Trophoblast cell (in vitro differentiated cells and primary cell): ENCODE measurements around the gene DSN1.

Source experiments
- DNase-seq, 2 donors: peaks; one replicate each; pipeline ENCODE4 v3.0.0-alpha.2; 2016
- H2AFZ ChIP-seq: 2 replicates; pipeline ENCODE4 v1.6.1; 2013; ENCODE audit warnings: low read length, moderate library complexity, mild to moderate bottlenecking; ENCODE audit not compliant: insufficient read depth, poor library complexity
- H2AK5ac ChIP-seq: 2 replicates; pipeline ENCODE4 v1.6.1; 2013; ENCODE audit warnings: mild to moderate bottlenecking, low read length
- H2BK120ac ChIP-seq: 2 replicates; pipeline ENCODE4 v1.6.1; 2013; ENCODE audit warnings: low read length, mild to moderate bottlenecking, moderate library complexity; ENCODE audit not compliant: insufficient read depth, poor library complexity
- H2BK12ac ChIP-seq: 2 replicates; pipeline ENCODE4 v1.6.1; 2013; ENCODE audit warnings: mild to moderate bottlenecking, low read length, moderate library complexity
- H2BK5ac ChIP-seq: 2 replicates; pipeline ENCODE4 v1.6.1; 2013; ENCODE audit warnings: low read length, low read depth, moderate library complexity, mild to moderate bottlenecking; ENCODE audit not compliant: poor library complexity
- H3K14ac ChIP-seq: 2 replicates; pipeline ENCODE4 v1.6.1; 2013; ENCODE audit warnings: mild to moderate bottlenecking, low read length
- H3K18ac ChIP-seq: 2 replicates; pipeline ENCODE4 v1.6.1; 2013; ENCODE audit warnings: mild to moderate bottlenecking, low read length
- H3K23ac ChIP-seq: 2 replicates; pipeline ENCODE4 v1.6.1; 2013; ENCODE audit warnings: low read length
- H3K27ac ChIP-seq: 2 replicates; pipeline ENCODE4 v1.5.1; 2013; ENCODE audit warnings: low read depth, mild to moderate bottlenecking, inconsistent platforms, low read length, moderate library complexity
- H3K27me3 ChIP-seq: 2 replicates; pipeline ENCODE4 v1.6.1; 2013; ENCODE audit warnings: inconsistent platforms, mild to moderate bottlenecking, low read length, moderate library complexity; ENCODE audit not compliant: insufficient read depth
- H3K36me3 ChIP-seq, 2 experiments: 1 replicate in 1 of 2; 2 replicates in 1 of 2; pipeline ENCODE4 v1.6.1; 2013; ENCODE audit warnings: low read length in 2 of 2, mild to moderate bottlenecking in 2 of 2, moderate library complexity in 1 of 2; ENCODE audit not compliant: insufficient read depth in 2 of 2, control insufficient read depth in 1 of 2
- H3K4ac ChIP-seq: 2 replicates; pipeline ENCODE4 v1.6.1; 2013; ENCODE audit warnings: low read depth, mild to moderate bottlenecking, low read length, moderate library complexity
- H3K4me1 ChIP-seq, 2 experiments: 1 replicate in 1 of 2; 2 replicates in 1 of 2; pipeline ENCODE4 v1.6.1; 2013; ENCODE audit warnings: low read length in 2 of 2, mild to moderate bottlenecking in 2 of 2, moderate library complexity in 1 of 2; ENCODE audit not compliant: insufficient read depth in 2 of 2, control insufficient read depth in 1 of 2
- H3K4me2 ChIP-seq: 2 replicates; pipeline ENCODE4 v1.6.1; 2013; ENCODE audit warnings: inconsistent platforms, mild to moderate bottlenecking, low read length, moderate library complexity
- H3K4me3 ChIP-seq: 2 replicates; pipeline ENCODE4 v1.5.1; 2013; ENCODE audit warnings: mild to moderate bottlenecking, low read depth, low read length, inconsistent platforms
- H3K79me1 ChIP-seq: one replicate; pipeline ENCODE4 v1.6.1; 2013; ENCODE audit warnings: low read length
- H3K79me2 ChIP-seq: 2 replicates; pipeline ENCODE4 v1.6.1; 2013; ENCODE audit warnings: low read length, mild to moderate bottlenecking; ENCODE audit not compliant: control insufficient read depth, insufficient read depth, poor library complexity
- H3K9ac ChIP-seq: 2 replicates; pipeline ENCODE4 v1.6.1; 2013; ENCODE audit warnings: mild to moderate bottlenecking, low read length
- H3K9me3 ChIP-seq: 2 replicates; pipeline ENCODE4 v1.6.1; 2013; ENCODE audit warnings: low read depth, mild to moderate bottlenecking, control low read depth, inconsistent platforms, low read length; ENCODE audit not compliant: insufficient read depth
- H4K12ac ChIP-seq: 2 replicates; pipeline ENCODE4 v1.6.1; 2013; ENCODE audit warnings: low read depth, mild to moderate bottlenecking, low read length, moderate library complexity
- H4K8ac ChIP-seq: 2 replicates; pipeline ENCODE4 v1.6.1; 2013; ENCODE audit warnings: low read depth, mild to moderate bottlenecking, low read length, moderate library complexity
- H4K91ac ChIP-seq: one replicate; pipeline ENCODE4 v1.6.1; 2013; ENCODE audit warnings: low read depth, mild to moderate bottlenecking, low read length, moderate library complexity
- WGBS: extraction: QIAGEN DNeasy Blood & Tissue Kit; methylation state at CpG from one replicate; pipeline ENCODE4 v1.1.7; 2013; ENCODE audit warnings: missing lambda C conversion rate; ENCODE audit not compliant: insufficient read length, insufficient coverage; ENCODE audit errors: extremely low coverage; 5-methylcytosine and 5-hydroxymethylcytosine counted together

The DSN1 gene

GRCh38 chr20:36791862-36792261 is 18.3 kb upstream of the DSN1 start:
- Histone ChIP-seq H3K4me2 (no peak overlapping the region), H2AFZ (no peak overlapping the region), H3K79me2 (no peaks in the 10 kb centered on the region), H2BK5ac (no peak overlapping the region), H2BK120ac (no peak overlapping the region), H3K4ac (no peak overlapping the region), H3K27me3 (no peaks in the 10 kb centered on the region), H3K9me3 (no peaks in the 10 kb centered on the region), H3K4me3 (no peak overlapping the region), H3K18ac (no peak overlapping the region), H4K91ac (no peak overlapping the region), H3K27ac (no peak overlapping the region), H3K79me1 (no peaks in the 10 kb centered on the region), H3K36me3 (peaks cover 25 to 29% of the 10 kb centered on the region in 2 experiments), H2BK12ac (no peak overlapping the region), H4K8ac (no peak overlapping the region), H4K12ac (no peak overlapping the region), H3K23ac (no peak overlapping the region), H2AK5ac (no peak overlapping the region), H3K4me1 (no peaks in the 10 kb centered on the region), H3K9ac (no peak overlapping the region), H3K14ac (no peak overlapping the region)
- WGBS, result no CpG with 5 or more reads among the region's 5 CpGs
- DNase-seq, result no peak

- Histone ChIP-seq H3K4ac (no peak overlapping the region), H3K79me2 (no peaks in the 10 kb centered on the region), H3K79me1 (no peaks in the 10 kb centered on the region), H3K9ac (no peak overlapping the region), H3K23ac (no peak overlapping the region), H4K91ac (no peak overlapping the region), H2AFZ (no peak overlapping the region), H3K4me2 (no peak overlapping the region), H3K4me3 (peak overlapping the region; percentile 25), H2BK5ac (no peak overlapping the region), H4K8ac (no peak overlapping the region), H3K4me1 (no peaks in the 10 kb centered on the region), H3K18ac (no peak overlapping the region), H3K9me3 (peaks cover 1% of the 10 kb centered on the region), H3K14ac (no peak overlapping the region), H4K12ac (no peak overlapping the region), H2AK5ac (no peak overlapping the region), H2BK120ac (no peak overlapping the region), H3K27me3 (no peaks in the 10 kb centered on the region), H2BK12ac (no peak overlapping the region), H3K36me3 (peaks cover 30 to 33% of the 10 kb centered on the region in 2 experiments), H3K27ac (no peak overlapping the region)
- no CpG with 5 or more reads among the region's 5 CpGs for WGBS
- no peak for DNase-seq
These were observed 13.1 kb upstream of the DSN1 start for GRCh38 chr20:36786663-36787062.

- H3K4me3 ChIP-seq, result peak overlapping the region; percentile 25
- H2BK120ac ChIP-seq, result no peak overlapping the region
- H4K91ac ChIP-seq, result no peak overlapping the region
- no peaks in the 10 kb centered on the region for H3K79me1 ChIP-seq
- H3K18ac ChIP-seq, result no peak overlapping the region
- no peak overlapping the region for H3K9ac ChIP-seq
- H2BK5ac ChIP-seq, result no peak overlapping the region
- H3K4me2 ChIP-seq, result no peak overlapping the region
- peaks cover 30 to 33% of the 10 kb centered on the region in 2 experiments for H3K36me3 ChIP-seq
- no peaks in the 10 kb centered on the region for H3K4me1 ChIP-seq
- no peak overlapping the region for H3K14ac ChIP-seq
- no peak overlapping the region for H3K27ac ChIP-seq
- H2AK5ac ChIP-seq, result no peak overlapping the region
- no peak overlapping the region for H4K8ac ChIP-seq
- H3K4ac ChIP-seq, result no peak overlapping the region
- no peak overlapping the region for H3K23ac ChIP-seq
- peaks cover 1% of the 10 kb centered on the region for H3K9me3 ChIP-seq
- no peak for DNase-seq
- no peak overlapping the region for H2BK12ac ChIP-seq
- H4K12ac ChIP-seq, result no peak overlapping the region
- H3K79me2 ChIP-seq, result no peaks in the 10 kb centered on the region
- H2AFZ ChIP-seq, result no peak overlapping the region
- no peaks in the 10 kb centered on the region for H3K27me3 ChIP-seq
- no CpG with 5 or more reads among the region's 13 CpGs for WGBS
These were observed 12.7 kb upstream of the DSN1 start for GRCh38 chr20:36786246-36786645.

- H3K23ac ChIP-seq, result no peak overlapping the region
- peaks cover 1% of the 10 kb centered on the region for H3K9me3 ChIP-seq
- no peak overlapping the region for H3K4me3 ChIP-seq
- no peak overlapping the region for H2BK120ac ChIP-seq
- no peak overlapping the region for H3K14ac ChIP-seq
- DNase-seq, result no peak
- no peak overlapping the region for H4K8ac ChIP-seq
- no peak overlapping the region for H3K4ac ChIP-seq
- no peaks in the 10 kb centered on the region for H3K79me1 ChIP-seq
- H2BK12ac ChIP-seq, result no peak overlapping the region
- no peak overlapping the region for H4K91ac ChIP-seq
- no peak overlapping the region for H3K4me2 ChIP-seq
- H3K9ac ChIP-seq, result no peak overlapping the region
- no peaks in the 10 kb centered on the region for H3K27me3 ChIP-seq
- no peaks in the 10 kb centered on the region for H3K4me1 ChIP-seq
- H2AFZ ChIP-seq, result no peak overlapping the region
- no peaks in the 10 kb centered on the region for H3K79me2 ChIP-seq
- H2AK5ac ChIP-seq, result no peak overlapping the region
- H4K12ac ChIP-seq, result no peak overlapping the region
- no peak overlapping the region for H3K27ac ChIP-seq
- H2BK5ac ChIP-seq, result no peak overlapping the region
- H3K18ac ChIP-seq, result no peak overlapping the region
- H3K36me3 ChIP-seq, result peaks cover 30 to 33% of the 10 kb centered on the region in 2 experiments
- WGBS, result no CpG with 5 or more reads among the region's 2 CpGs
These were observed 11.7 kb upstream of the DSN1 start for GRCh38 chr20:36785308-36785707.
